ENCODE data around the gene EPHA2. TPM values are rescaled to one million over a fixed set of nuclear protein-coding genes. Genes with fewer than 3 reads are reported as not detected.

The EPHA2 gene
- total and polyA plus RNA-seq, 8 donors = 4.6 to 200 (median 23.4) TPM

GRCh38 chr1:16129921-16130543 is 25.8 kb downstream of the EPHA2 start:
- 89 to 94% (median 91%) methylated on average over 16 of the region's 16 CpGs for WGBS, 5 donors
- H3K27ac ChIP-seq = no peak overlapping the region
- peaks cover 66 to 100% (median 100%) of the 10 kb centered on the region in 4 donors for H3K36me3 ChIP-seq
- no peaks in the 10 kb centered on the region for H3K27me3 ChIP-seq
- intact Hi-C loops (cut with DNase I; ENCODE audit: low total_unique reads) = no loop called here
- no peaks in the 10 kb centered on the region for H3K9me3 ChIP-seq
- TF ChIP-seq POLR2AphosphoS5 (IDR thresholded peaks at IDR 0.05) (no peak), EP300 (IDR thresholded peaks at IDR 0.05) (no peak), POLR2A (IDR thresholded peaks at IDR 0.05) (no peak)
- TF ChIP-seq, protein P1, sequence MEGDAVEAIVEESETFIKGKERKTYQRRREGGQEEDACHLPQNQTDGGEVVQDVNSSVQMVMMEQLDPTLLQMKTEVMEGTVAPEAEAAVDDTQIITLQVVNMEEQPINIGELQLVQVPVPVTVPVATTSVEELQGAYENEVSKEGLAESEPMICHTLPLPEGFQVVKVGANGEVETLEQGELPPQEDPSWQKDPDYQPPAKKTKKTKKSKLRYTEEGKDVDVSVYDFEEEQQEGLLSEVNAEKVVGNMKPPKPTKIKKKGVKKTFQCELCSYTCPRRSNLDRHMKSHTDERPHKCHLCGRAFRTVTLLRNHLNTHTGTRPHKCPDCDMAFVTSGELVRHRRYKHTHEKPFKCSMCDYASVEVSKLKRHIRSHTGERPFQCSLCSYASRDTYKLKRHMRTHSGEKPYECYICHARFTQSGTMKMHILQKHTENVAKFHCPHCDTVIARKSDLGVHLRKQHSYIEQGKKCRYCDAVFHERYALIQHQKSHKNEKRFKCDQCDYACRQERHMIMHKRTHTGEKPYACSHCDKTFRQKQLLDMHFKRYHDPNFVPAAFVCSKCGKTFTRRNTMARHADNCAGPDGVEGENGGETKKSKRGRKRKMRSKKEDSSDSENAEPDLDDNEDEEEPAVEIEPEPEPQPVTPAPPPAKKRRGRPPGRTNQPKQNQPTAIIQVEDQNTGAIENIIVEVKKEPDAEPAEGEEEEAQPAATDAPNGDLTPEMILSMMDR (IDR thresholded peaks at IDR 0.05) = no peak
- no peak overlapping the region for H3K4me3 ChIP-seq
- no peak for DNase-seq
- no peaks in the 10 kb centered on the region for H3K4me1 ChIP-seq

DNA sequence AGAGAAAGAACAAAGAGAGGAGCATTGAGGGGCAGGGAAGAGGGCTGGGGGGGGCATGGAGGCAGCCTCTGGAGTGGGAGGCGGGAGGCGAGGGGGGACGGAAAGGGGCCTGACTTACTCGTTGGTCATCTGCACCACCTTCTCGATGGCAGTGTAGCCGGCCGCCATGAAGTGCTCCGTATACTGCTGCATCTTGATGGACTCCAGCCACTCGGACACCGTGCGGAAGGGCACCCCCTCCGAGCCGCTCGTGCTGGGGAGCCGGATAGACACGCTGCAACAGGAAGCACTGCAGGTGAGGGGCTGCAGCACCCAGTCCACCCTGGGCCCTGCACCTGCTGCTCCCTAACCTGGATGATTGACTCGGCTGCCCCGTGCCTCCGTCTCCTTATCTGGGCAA is 26.6 kb downstream of the EPHA2 start:
- no peak for DNase-seq
- WGBS, 5 donors = 86 to 92% (median 91%) methylated on average over 19 of the region's 19 CpGs
- Histone ChIP-seq H3K9me3 (no peaks in the 10 kb centered on the region), H3K4me3 (no peak overlapping the region), H3K27ac (no peak overlapping the region), H3K4me1 (no peaks in the 10 kb centered on the region), H3K36me3 (peaks cover 65 to 100% (median 100%) of the 10 kb centered on the region in 4 donors), H3K27me3 (no peaks in the 10 kb centered on the region)
- no peak for TF ChIP-seq POLR2A (IDR thresholded peaks at IDR 0.05)
- TF ChIP-seq EP300 (IDR thresholded peaks at IDR 0.05) = no peak
- TF ChIP-seq POLR2AphosphoS5 (IDR thresholded peaks at IDR 0.05) = no peak
- TF ChIP-seq, protein P1 (IDR thresholded peaks at IDR 0.05) = no peak
- intact Hi-C loops (cut with DNase I; ENCODE audit: low total_unique reads) = no loop called here

GRCh38 chr1:16128338-16128741 is 27.5 kb downstream of the EPHA2 start:
- no peak for TF ChIP-seq POLR2AphosphoS5 (IDR thresholded peaks at IDR 0.05)
- no peak for TF ChIP-seq EP300 (IDR thresholded peaks at IDR 0.05)
- no peak for TF ChIP-seq POLR2A (IDR thresholded peaks at IDR 0.05)
- TF ChIP-seq, protein P1 (IDR thresholded peaks at IDR 0.05) = no peak
- intact Hi-C loops (cut with DNase I; ENCODE audit: low total_unique reads) = no loop called here
- no peaks in the 10 kb centered on the region for H3K9me3 ChIP-seq
- no peaks in the 10 kb centered on the region for H3K27me3 ChIP-seq
- no peak for DNase-seq
- H3K27ac ChIP-seq = peak overlapping the region in 1 of 5 donors; percentile 20
- no peak overlapping the region for H3K4me3 ChIP-seq
- WGBS, 5 donors = 46 to 74% (median 63%) methylated on average over 6 of the region's 6 CpGs
- H3K4me1 ChIP-seq = peaks cover 0 to 4% (median under 1%) of the 10 kb centered on the region in 4 donors
- H3K36me3 ChIP-seq = peaks cover 59 to 100% (median 96%) of the 10 kb centered on the region in 4 donors

DNA sequence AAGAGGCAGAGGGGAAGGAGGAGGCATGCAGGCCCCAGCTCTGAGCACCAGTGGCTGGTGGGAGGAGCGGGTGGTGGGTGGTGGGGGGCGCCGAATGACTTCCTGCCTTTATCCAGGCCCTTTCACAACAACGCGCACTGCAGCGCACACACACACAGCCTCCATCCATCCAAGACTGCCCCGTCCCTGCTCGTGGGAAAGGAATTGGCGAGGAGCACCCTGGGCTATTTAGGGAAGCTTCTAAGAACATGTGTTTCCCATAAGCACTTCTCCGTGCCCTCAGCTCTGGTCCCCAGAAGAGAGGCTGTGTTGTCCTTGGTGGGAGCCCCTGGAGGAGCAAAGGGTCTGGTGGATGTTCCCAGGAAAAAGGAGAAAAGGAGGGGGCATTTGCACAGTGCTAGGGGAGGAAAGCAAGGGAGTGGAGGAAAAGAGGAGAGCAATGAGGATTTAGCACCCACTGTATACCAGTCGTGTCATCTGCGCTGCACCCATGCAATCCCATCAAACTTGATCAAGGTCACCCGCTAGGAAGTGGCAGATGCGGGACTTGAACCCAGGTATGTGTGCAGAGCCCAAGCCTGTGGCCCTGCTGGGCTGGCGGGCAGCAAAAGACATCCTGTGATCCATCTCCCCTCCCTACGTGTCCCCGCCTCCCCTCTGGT is 28.1 kb downstream of the EPHA2 start:
- intact Hi-C loops (cut with DNase I; ENCODE audit: low total_unique reads) = no loop called here
- Histone ChIP-seq H3K4me3 (no peak overlapping the region), H3K4me1 (peaks cover 0 to 9% (median 5%) of the 10 kb centered on the region in 4 donors), H3K27me3 (no peaks in the 10 kb centered on the region), H3K36me3 (peaks cover 54 to 98% (median 91%) of the 10 kb centered on the region in 4 donors), H3K9me3 (no peaks in the 10 kb centered on the region), H3K27ac (peak overlapping the region in 2 of 5 donors; percentile 13 to 28)
- DNase-seq = peak in 1 of 2 donors; percentile 74
- 73 to 83% (median 80%) methylated on average over 16 to 17 of the region's 17 CpGs for WGBS, 5 donors
- no peak for TF ChIP-seq POLR2AphosphoS5 (IDR thresholded peaks at IDR 0.05)
- TF ChIP-seq EP300 (IDR thresholded peaks at IDR 0.05) = no peak
- TF ChIP-seq, protein P1 (IDR thresholded peaks at IDR 0.05) = no peak
- TF ChIP-seq POLR2A (IDR thresholded peaks at IDR 0.05) = no peak
